DMS 273 (cell line): ENCODE results near the gene IGFBP1.
"Not testable (repeated sequence)": the region's sequence is repeated elsewhere in the genome, so short reads cannot be mapped to it uniquely, and the experiment has no call there.

ENCODE experiments used
- DNase-seq: peaks from one replicate; lab custom pipeline; 2025; ENCODE audit not compliant: unreplicated experiment; lab: John Stamatoyannopoulos, UW

The IGFBP1 gene

DNA sequence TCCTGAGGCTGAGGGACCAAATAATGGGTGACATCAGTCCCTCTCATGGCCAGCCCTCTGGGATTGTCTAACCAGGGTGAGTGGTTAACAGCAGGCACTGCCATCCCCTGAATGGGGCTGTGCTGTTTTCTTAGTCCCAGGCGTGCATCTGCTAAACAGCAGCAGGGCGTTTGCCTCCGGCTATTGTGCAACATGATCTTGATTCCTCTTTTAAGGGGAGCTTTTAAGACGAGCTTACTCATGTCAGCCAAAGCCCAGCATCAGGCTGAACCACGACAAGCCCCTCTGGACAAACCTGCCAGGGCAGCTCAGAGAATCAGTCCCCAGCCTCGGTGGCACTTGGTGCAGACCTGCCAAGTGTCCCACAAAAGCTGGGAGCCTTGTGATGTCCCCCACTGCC lies 49.0 kb downstream of the IGFBP1 start:
- no peak for DNase-seq

DNA sequence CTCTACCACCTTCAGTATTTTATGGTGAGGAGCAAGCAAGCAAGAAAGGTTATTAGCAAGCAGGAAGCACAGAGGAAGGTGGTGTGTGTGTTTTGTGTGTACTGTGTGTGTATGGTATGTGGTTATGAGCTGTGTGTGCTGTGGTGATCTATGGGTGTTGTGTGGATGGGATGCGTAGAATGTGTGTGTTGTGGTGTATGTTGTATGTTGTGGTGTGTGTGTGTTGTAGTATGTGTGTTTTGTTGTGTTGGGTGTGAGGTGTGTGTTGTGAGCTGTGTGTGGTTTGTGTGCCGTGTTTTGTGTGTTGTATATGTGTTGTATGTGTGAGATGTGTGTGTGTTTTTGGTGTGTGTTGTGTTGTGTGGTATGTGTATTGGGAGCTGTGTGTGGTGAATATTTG lies 49.6 kb downstream of the IGFBP1 start:
- no peak for DNase-seq

DNA sequence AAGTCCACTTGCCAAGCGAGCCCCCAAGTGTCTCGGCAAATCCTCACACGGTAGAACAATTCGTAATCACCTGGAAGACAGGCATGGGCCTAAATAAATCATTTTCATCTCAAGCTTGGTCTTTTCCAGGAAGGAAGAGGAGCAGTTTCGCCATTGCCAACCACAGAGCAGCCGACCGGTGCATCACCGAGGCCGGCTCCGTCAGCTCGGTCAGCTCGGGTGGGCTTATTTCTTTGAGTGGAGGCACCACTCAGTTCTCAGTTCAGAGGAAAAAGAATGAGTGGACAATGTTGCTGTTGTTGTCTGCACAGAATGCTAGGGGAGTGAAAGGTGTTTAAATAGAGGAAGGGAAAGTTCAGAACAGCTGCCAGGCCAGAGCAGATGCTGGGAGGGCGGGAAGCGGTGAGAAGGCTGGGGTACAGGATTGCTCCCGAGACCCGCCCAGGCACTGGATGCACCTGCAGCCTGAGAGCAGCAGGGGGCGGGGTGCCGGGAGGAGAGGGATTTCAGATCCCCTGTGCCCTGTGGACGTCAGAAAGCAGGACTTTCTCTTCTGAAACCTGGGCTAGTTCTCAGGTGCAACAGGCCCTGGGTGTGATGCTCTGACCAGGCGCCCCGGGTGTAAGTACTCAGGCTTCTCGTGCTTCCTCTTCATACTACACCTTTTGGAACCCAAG lies 50.5 kb downstream of the IGFBP1 start:
- DNase-seq = no peak

DNA sequence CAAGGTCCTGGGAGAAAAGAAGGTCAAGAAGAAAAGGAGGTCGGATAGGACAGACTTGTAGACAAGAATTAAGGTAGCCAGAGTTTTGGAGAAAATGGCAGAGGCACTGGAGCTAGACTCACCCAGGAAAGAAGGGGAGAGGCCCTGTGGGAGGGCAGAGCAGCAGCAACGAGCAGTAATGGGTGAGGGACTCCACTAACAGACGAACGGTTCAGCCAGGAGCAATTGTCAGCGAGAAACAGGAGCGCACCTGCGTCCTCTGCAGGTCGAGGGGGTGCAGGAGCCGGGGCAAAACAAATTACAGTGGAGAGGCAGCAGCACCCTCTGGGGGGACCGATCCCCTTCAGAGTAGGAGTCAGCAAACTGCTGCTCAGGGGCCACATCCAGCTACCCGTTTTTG lies 51.3 kb downstream of the IGFBP1 start:
- DNase-seq = no peak

DNA sequence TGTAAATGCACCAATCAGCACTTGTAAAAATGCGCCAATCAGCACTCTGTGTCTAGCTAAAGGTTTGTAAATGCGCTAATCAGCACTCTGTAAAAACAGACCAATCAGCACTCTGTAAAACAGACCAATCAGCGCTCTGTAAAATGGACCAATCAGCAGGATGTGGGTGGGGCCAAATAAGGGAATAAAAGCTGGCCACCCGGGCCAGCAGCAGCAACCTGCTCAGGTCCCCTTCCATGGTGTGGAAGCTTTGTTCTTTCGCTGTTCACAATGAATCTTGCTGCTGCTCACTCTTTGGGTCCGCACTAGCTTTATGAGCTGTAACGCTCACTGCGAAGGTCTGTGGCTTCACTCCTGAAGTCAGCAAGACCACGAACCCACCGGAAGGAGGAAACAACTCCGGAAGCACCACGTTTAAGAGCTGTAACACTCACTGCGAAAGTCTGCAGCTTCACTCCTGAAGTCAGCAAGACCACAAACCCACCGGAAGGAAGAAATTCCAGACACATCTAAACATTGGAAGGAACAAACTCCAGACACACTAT lies 52.0 kb downstream of the IGFBP1 start:
- DNase-seq = not testable (repeated sequence)

DNA sequence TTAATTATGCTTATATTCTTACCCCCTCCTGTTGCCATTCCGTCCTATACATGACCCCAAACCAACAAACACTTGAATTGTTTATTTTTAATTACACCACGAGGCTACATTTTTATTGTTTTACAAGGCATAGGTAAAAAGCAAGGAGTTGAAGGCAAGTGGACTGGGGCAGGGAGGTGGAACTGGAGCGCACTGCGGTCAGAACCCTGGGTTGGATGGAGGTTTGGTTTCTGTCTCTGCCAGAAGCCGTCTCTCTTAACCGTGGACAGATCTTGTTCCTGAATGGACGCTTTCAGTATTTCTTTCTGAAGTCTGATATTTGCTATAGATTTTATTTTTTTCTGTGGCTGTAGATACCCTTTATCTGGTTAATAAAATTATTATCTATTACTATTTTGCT lies 52.7 kb downstream of the IGFBP1 start:
- DNase-seq = no peak
